Caco-2 (cell line): ENCODE results near the gene FBXO8. TPM values are rescaled to one million over a fixed set of nuclear protein-coding genes. Genes with fewer than 3 reads are reported as not detected.
A peak's percentile ranks its signal among the peaks of the same experiment; 100 is the strongest.

Experiments used
- BruUV-seq: library from RNA; stranded (reverse); fragments of 400-500 nt; replicated peaks from 2 replicates; lab custom pipeline; 2021; lab: Mats Ljungman, UMichigan
- CTCF ChIA-PET: fragments of 300-600 bp; sonication (Branson Sonifier 250); formaldehyde crosslinking; loops from one replicate; lab custom pipeline; 2022; ENCODE audit warnings: antibody characterized with exemption; lab: Charles Lee
- POLR2A ChIA-PET: fragments of 300-600 bp; sonication (Branson Sonifier 250); formaldehyde crosslinking; loops from one replicate; lab custom pipeline; 2022; ENCODE audit warnings: antibody characterized with exemption; lab: Charles Lee
- DNase-seq, 2 experiments: peaks; one replicate each; pipeline versions ENCODE4 v3.0.0 to v3.0.0-alpha.2; 2020 to 2022
- H3K27me3 ChIP-seq: replicated peaks from 2 replicates; pipeline ENCODE4 v1.6.0; 2011; ENCODE audit warnings: low read length; ENCODE audit not compliant: control insufficient read depth, insufficient read depth
- H3K36me3 ChIP-seq: 2 replicates; pipeline ENCODE4 v1.5.1; 2011; ENCODE audit warnings: low read length; ENCODE audit not compliant: control insufficient read depth, insufficient read depth
- H3K4me1 ChIP-seq: fragments of 250-450 bp; sonication (Bioruptor Pico); 2 replicates; pipeline ENCODE4 v1.5.1; 2020; ENCODE audit warnings: mild to moderate bottlenecking
- H3K4me3 ChIP-seq: 2 replicates; pipeline ENCODE4 v1.5.1; 2011; ENCODE audit warnings: low read depth, mild to moderate bottlenecking, control low read depth, low read length
- H3K9me3 ChIP-seq: fragments of 250-450 bp; sonication (Bioruptor Pico); 2 replicates; pipeline ENCODE4 v1.5.1; 2020; ENCODE audit warnings: mild to moderate bottlenecking, moderate library complexity
- H3K27ac Mint-ChIP-seq: one replicate; pipeline ENCODE4 v1.8.0; 2022; ENCODE audit warnings: mixed read lengths; ENCODE audit not compliant: unreplicated experiment
- H3K27me3 Mint-ChIP-seq: one replicate; pipeline ENCODE4 v1.8.0; 2022; ENCODE audit warnings: mixed read lengths; ENCODE audit not compliant: insufficient read depth, unreplicated experiment
- H3K36me3 Mint-ChIP-seq: one replicate; pipeline ENCODE4 v1.8.0; 2022; ENCODE audit warnings: mild to moderate bottlenecking, mixed read lengths; ENCODE audit not compliant: insufficient read depth, unreplicated experiment
- H3K4me1 Mint-ChIP-seq: one replicate; pipeline ENCODE4 v1.8.0; 2022; ENCODE audit warnings: low read depth, mixed read lengths; ENCODE audit not compliant: unreplicated experiment
- H3K4me3 Mint-ChIP-seq: one replicate; pipeline ENCODE4 v1.8.0; 2022; ENCODE audit warnings: mild to moderate bottlenecking, moderate library complexity, mixed read lengths; ENCODE audit not compliant: unreplicated experiment
- H3K9me3 Mint-ChIP-seq: one replicate; pipeline ENCODE4 v1.8.0; 2022; ENCODE audit warnings: mixed read lengths; ENCODE audit not compliant: unreplicated experiment
- CTCF ChIP-seq, 2 experiments: fragments of 200-600 bp in 1 of 2; IDR thresholded peaks; 1 replicate in 1 of 2; 2 replicates in 1 of 2; pipeline versions ENCODE4 v1.5.1 to v1.8.0; 2011 to 2022; ENCODE audit warnings: antibody characterized with exemption in 1 of 2, control low read depth in 1 of 2, inconsistent platforms in 1 of 2, low read depth in 1 of 2, low read length in 1 of 2, mild to moderate bottlenecking in 1 of 2, moderate library complexity in 1 of 2; ENCODE audit not compliant: insufficient read depth in 1 of 2, severe bottlenecking in 1 of 2, unreplicated experiment in 1 of 2
- intact Hi-C: fragments of 100-400 bp; cut with micrococcal nuclease; formaldehyde crosslinking; loops from one replicate; pipeline ENCODE4 v1.10.0; 2022; ENCODE audit not compliant: unreplicated experiment
- total RNA-seq: library from RNA; stranded (reverse); gene quantifications from 2 replicates; pipeline ENCODE4 v1.2.3, GENCODE V29; 2022

Gene FBXO8
- total RNA-seq, 1 experiment from 2014 or later, result 15.0 TPM

GRCh38 chr4:174198828-174199227 lies 84.6 kb downstream of the FBXO8 start:
- Mint-ChIP-seq H3K4me3 (no peak overlapping the region), H3K4me1 (no peaks in the 10 kb centered on the region), H3K36me3 (no peaks in the 10 kb centered on the region), H3K27ac (no peak overlapping the region), H3K9me3 (no peaks in the 10 kb centered on the region), H3K27me3 (no peaks in the 10 kb centered on the region)
- Histone ChIP-seq H3K4me3 (no peak overlapping the region), H3K27me3 (no peaks in the 10 kb centered on the region), H3K36me3 (no peaks in the 10 kb centered on the region), H3K9me3 (no peaks in the 10 kb centered on the region), H3K4me1 (peaks cover 17% of the 10 kb centered on the region)
- no TSS peak for BruUV-seq
- ChIA-PET POLR2A (no interaction called here), CTCF (no interaction called here)
- intact Hi-C loops, result loop anchor here (10.0 kb wide), 2 partner anchors 326 to 864 kb away; partner anchors contain the start of genes HMGB2 and HPGD
- no peak for DNase-seq
- no peak for TF ChIP-seq CTCF (IDR thresholded peaks at IDR 0.05; ENCODE audit: insufficient read depth in 1 of 2, low read depth in 1 of 2, low read length in 1 of 2, severe bottlenecking in 1 of 2, unreplicated experiment in 1 of 2)

GRCh38 chr4:174198396-174198795 lies 85.1 kb downstream of the FBXO8 start:
- Histone ChIP-seq H3K9me3 (no peaks in the 10 kb centered on the region), H3K27me3 (no peaks in the 10 kb centered on the region), H3K4me1 (peaks cover 21% of the 10 kb centered on the region), H3K4me3 (no peak overlapping the region), H3K36me3 (no peaks in the 10 kb centered on the region)
- Mint-ChIP-seq H3K27ac (no peak overlapping the region), H3K4me1 (peaks cover 3% of the 10 kb centered on the region), H3K27me3 (no peaks in the 10 kb centered on the region), H3K9me3 (no peaks in the 10 kb centered on the region), H3K4me3 (no peak overlapping the region), H3K36me3 (no peaks in the 10 kb centered on the region)
- TF ChIP-seq CTCF (IDR thresholded peaks at IDR 0.05; ENCODE audit: insufficient read depth in 1 of 2, low read depth in 1 of 2, low read length in 1 of 2, severe bottlenecking in 1 of 2, unreplicated experiment in 1 of 2), result no peak
- DNase-seq, result no peak
- CTCF ChIA-PET, result no interaction called here
- POLR2A ChIA-PET, result no interaction called here
- no TSS peak for BruUV-seq
- intact Hi-C loops, result loop anchor here (10.0 kb wide), 2 partner anchors 326 to 864 kb away; partner anchors contain the start of genes HMGB2 and HPGD

GRCh38 chr4:174193438-174194374 lies 89.8 kb downstream of the FBXO8 start:
- Mint-ChIP-seq H3K27me3 (no peaks in the 10 kb centered on the region), H3K4me3 (peak overlapping the region; percentile 12), H3K9me3 (no peaks in the 10 kb centered on the region), H3K4me1 (peaks cover 8% of the 10 kb centered on the region), H3K36me3 (peaks cover 7% of the 10 kb centered on the region), H3K27ac (peak overlapping the region; percentile 59)
- no peak for TF ChIP-seq CTCF (IDR thresholded peaks at IDR 0.05; ENCODE audit: insufficient read depth in 1 of 2, low read depth in 1 of 2, low read length in 1 of 2, severe bottlenecking in 1 of 2, unreplicated experiment in 1 of 2)
- DNase-seq, result peak; percentile 47 to 56
- Histone ChIP-seq H3K4me3 (no peak overlapping the region), H3K36me3 (no peaks in the 10 kb centered on the region), H3K9me3 (peaks cover 5% of the 10 kb centered on the region; the same call in 1 of the 2 replicates), H3K27me3 (no peaks in the 10 kb centered on the region), H3K4me1 (peaks cover 43% of the 10 kb centered on the region)
- intact Hi-C loops, result loop anchor here (1.0 to 10.0 kb wide), 6 partner anchors 29 to 859 kb away; partner anchors contain the start of genes HMGB2 and HPGD
- ChIA-PET CTCF (no interaction called here), POLR2A (no interaction called here)
- BruUV-seq, result TSS peak; percentile 76
